Kidney capillary endothelial cell (primary cell): ENCODE measurements around the gene ASB5.
"Not testable (repeated sequence)": the region's sequence is repeated elsewhere in the genome, so short reads cannot be mapped to it uniquely, and the experiment has no call there.

Source experiments
- DNase-seq: peaks from one replicate; pipeline ENCODE4 v3.0.0-alpha.2; 2018; ENCODE audit warnings: low spot score

ASB5 gene, protein sequence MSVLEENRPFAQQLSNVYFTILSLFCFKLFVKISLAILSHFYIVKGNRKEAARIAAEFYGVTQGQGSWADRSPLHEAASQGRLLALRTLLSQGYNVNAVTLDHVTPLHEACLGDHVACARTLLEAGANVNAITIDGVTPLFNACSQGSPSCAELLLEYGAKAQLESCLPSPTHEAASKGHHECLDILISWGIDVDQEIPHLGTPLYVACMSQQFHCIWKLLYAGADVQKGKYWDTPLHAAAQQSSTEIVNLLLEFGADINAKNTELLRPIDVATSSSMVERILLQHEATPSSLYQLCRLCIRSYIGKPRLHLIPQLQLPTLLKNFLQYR

DNA sequence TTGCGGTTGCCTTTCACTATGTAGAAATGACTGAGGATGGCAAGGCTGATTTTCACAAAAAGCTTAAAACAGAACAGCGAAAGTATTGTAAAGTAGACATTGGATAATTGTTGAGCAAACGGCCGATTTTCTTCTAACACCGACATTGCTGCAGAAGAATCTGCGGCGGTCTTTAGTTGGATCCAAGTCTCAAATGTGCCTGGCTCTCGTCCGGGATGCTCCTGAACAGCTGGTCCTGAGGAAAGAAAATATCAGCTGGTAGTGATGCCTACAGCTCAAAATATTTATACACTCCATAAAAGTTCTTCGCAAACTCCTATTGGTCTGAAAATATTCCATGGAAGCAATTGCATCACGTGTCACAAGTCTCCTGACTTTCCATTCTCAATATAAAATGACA lies at the start of gene ASB5:
TSS of gene ASB5 (minus strand) at position 260 of the 400 bp plus-strand sequence. CDS start at position 146, 114 bp downstream.
- DNase-seq = no peak

GRCh38 chr4:176313596-176314336 lies 44.7 kb upstream of the ASB5 start:
- no peak for DNase-seq

DNA sequence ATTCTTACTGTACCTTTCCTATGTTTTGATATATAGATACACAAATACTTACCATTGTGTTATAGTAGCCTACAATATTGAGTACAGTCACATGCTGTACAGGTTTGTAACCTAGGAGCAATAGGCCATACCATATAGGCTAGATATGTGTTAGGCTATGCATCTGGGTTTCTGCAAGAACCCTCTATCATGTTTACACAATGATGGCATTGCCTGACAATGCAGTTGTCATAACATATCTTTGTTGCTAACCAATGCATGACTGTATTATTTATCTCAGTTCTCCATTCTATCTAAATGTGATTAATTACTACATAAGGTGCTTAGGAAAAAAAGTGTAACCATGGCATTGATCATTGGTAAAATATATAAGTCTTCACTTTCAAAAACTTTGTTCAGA lies 40.8 kb upstream of the ASB5 start:
- DNase-seq = no peak

DNA sequence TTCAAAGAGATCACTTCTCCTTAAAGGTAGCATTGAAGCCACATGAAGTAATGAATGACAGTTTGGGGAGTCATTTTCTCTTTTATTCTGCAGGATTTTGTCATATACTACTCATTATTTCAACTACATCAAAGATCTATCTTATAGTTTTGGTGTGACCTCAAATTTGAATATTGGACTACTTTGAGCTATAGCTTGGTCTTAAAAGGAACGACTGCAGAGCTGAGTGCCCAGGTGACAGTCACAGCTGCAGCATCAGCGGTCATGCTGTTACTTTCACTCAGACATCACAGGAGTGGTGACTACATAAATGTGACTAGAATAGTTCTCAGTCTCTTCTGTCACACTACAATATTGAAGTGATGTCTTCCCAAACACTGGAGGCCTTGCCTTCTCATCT lies 40.0 kb upstream of the ASB5 start:
- no peak for DNase-seq

DNA sequence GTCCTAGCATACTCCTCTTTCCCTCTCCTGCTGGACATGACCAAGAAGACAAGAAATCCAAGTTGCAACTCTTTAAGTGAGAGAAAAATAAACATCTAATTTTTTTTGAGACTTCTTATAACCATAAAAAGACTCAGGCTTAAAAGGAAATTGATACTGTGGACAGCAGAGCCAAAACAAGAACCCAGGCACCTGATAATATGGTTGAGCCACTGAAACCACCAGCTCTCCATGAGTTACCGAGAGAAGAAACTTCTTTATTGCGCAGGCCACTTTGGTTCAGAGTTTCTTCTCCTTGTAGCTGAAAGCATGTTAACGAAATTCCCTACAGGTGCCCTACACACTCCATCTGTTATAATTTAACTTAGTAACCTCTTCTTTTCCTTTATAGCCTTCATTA lies 39.4 kb upstream of the ASB5 start:
- DNase-seq = no peak

DNA sequence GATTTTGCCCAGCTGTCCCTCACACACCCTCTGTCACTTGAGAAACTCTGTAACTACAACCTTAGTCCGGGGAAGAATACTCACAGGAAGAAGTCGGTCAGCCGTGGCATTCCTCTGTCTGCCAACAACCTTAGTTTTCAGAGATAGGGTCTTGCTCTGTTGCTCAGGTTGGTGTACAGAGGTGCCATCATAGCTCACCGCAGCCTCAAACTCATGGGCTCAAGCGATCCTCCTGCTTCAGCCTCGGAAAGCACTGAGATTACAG lies 38.6 kb upstream of the ASB5 start:
- no peak for DNase-seq

GRCh38 chr4:176306837-176307665 lies 38.0 kb upstream of the ASB5 start:
- DNase-seq = no peak

DNA sequence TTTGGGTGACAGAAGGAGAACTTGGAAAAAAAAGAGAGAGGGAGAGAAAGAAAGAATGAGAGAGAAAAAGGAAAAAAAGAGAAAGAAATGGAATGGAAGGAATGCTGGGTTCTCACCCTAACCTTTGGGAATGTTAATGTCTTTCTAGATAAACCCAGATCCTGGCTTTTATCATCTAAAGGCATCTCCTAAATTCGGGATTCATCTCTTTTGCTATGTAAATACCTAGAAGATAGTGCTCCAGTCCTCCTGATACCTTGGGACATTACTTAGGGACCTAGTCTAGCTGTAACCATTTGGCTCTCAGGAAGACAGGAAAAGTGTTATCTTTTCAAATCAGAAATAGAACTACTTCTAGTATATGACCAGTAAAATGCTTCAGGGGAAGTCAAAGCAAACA lies 34.9 kb upstream of the ASB5 start:
- no peak for DNase-seq

DNA sequence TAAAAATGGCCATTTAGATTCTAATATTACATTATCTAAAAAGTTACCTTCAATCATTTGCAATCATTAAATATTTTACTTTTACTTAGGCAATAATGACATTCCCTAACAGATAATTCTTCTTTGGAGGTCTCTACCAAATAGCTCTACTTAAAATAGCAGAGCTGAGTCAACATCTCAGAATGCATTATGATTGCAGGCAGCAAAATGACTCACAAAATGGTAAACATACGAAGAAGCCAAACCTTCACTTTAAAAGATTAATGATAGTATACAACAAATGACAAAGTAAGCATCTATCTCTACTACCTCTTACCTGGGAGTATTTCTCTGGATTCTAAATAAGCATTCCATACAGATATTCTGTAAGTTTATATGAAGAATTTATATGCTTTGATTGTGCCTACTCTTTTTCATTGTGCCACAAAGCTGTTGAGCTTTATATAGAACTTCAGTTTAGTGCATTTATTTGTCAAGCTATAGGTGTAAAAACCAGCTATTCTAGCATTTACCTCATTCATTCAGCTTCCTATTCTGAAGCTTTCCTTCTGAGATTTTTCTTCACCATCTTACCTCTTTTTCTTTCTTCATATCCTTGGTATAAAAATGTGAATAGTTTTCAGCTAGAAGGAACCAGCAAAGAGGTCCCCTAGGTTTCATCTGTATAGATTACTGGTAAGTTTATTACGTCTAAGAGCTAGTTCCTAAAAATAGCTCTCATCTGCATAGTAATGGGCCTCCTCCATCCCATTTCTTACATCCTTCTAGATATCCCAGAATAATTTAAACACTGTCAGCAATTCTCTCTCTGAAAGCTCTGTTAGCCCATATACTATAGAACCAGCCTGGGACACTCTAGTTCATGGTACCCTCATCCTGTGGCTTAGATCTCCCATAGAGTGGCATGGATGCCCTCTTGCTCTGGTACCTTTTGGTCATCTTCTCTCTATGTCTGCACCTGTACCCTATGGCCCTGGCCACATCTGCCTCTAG lies 33.6 kb upstream of the ASB5 start:
- peak; percentile 72 for DNase-seq

- no peak for DNase-seq
These were observed 31.5 kb upstream of the ASB5 start for GRCh38 chr4:176300565-176300964.

DNA sequence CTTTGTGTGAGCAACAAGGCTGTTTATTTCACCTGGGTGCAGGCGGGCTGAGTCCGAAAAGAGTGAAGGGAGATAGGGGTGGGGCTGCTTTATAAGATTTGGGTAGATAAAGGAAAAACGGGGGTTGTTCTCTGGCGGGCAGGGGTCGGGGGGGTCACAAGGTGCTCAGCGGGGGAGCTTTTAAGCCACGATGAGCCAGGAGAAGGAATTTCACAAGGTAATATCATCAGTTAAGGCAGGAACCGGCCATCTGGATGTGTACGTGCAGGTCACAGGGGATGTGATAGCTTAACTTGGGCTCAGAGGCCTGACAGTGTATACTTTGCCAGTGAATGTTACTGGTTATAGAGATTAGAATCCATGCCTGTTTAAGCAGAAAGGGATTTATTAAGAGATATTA lies 31.0 kb upstream of the ASB5 start:
- DNase-seq = no peak

DNA sequence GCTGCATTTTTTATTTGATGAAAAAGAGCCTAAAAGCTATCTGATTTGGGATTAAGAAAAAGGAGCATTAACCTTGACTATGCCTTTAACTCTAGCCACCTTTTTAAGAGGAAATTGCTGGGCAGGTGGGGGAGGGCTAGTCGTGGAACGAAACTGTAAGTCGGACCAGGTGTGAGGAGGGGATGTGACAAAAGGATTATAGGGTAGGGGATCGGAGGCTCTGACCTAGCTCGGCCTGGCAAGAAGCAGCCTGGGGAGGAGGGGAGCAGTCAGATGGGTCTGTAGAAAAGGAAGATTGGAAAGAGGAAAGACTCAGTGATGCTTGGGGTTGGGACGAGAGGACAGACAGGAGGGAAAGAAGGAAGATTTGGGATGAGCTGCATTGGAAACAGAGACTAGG lies 29.6 kb upstream of the ASB5 start:
- DNase-seq = no peak

DNA sequence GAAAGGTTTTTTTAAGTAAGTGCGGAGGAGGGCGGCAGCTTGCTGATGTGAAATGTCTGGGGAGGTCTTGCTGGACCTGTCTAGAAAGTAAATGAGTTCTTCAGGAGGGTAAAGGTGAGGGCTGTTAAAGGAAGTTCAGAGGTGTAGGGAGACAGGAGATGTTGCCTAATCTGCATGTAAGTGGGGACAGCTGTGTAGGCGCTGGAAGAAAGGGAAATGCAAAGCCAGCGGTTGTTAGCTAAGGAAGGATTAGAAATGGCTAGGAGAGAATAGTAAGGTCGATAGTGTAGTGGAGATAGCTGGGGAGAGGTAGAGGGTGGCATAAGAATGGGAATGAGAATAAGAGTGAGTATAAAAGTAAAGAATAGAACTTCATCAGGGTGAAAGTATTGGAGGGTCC lies 26.9 kb upstream of the ASB5 start:
- DNase-seq = not testable (repeated sequence)

- DNase-seq = no peak
These were observed 24.6 kb upstream of the ASB5 start for GRCh38 chr4:176293660-176294059.

GRCh38 chr4:176292920-176293319 lies 23.9 kb upstream of the ASB5 start:
- no peak for DNase-seq

DNA sequence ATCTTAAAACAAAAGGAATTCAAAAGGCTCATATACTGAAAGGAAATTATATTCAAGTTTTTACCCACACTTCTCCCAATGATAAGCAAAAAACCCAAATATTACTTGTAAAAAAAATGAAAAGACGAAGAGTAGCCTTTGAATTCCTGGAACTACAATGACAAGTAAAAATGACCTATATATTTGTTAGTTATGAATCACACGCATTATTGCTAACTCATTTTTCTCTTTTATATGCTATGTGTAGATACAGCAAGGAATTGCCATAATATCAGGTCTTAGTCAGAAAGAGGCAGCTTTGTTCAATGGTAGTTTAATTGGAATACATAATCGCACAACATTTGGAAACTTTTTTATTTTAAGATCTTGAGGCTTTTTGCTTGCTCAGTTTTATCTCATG lies 22.7 kb upstream of the ASB5 start:
- DNase-seq = no peak

DNA sequence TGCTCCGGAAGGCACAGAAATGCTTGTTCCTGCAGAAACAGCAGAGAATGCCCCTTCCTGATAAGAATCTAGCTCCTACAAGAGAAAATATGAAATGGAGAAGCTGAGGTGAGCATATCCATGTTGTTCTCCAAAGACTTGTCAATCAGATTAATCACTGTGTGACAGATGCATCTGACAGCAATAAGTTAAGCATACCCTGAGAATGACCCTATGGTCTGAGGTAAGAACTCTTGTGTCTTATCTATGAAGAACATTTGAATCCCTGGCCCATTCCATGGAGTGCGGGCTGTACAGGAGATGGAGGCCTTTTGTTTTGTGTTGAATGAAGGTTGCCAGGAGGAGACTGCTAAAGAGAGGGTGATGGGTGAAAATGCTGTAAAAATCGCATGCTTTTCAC lies 21.5 kb upstream of the ASB5 start:
- DNase-seq = no peak

DNA sequence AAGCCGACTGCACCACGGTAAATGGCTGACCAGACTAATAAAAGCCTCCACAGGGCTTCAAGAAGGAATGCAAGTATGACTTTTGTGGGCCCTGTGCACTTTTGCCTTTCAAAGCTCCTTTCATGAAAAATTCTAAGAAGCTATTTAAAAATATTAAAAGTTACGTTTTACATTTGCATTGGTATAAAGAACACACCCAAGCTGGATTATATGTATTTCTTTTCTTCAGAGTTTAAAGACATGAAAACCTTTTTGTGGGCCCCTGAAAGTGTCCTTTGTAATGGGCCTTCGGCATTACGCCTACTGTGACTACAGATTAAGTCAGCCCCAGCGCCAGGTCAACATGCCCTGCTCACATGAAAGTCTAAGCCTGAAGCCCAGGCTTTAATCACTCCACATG lies 20.5 kb upstream of the ASB5 start:
- DNase-seq = no peak

- no peak for DNase-seq
These were observed 19.0 kb upstream of the ASB5 start for GRCh38 chr4:176288020-176288419.

DNA sequence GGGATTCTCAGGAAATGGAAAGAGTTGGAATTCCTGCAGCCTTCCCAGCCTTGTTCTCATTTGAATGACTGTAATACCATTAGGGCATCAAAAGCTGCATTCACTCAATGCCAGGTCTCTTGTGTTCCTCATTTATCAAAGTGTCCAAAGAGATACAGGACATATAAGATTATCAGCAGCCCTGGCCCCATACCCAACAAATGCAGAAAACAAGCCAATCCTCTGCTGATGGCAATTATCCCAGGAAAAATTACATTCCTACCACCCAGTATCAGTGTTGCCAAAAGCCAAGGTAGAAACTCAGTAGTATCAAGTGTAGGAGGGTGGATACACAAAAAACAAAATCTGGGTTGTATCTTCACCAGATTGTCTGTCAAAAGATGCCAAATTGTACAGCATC lies 18.5 kb upstream of the ASB5 start:
- DNase-seq = no peak

GRCh38 chr4:176286728-176287127 lies 17.7 kb upstream of the ASB5 start:
- DNase-seq = no peak

GRCh38 chr4:176279560-176279959 lies 10.5 kb upstream of the ASB5 start:
- DNase-seq = not testable (repeated sequence)
